Stimulated activated naive CD4-positive, alpha-beta T cell (primary cell): ENCODE data around the gene RALGDS.
"Not testable (repeated sequence)": the region's sequence is repeated elsewhere in the genome, so short reads cannot be mapped to it uniquely, and the experiment has no call there.

Experiments
- DNase-seq, 6 experiments: peaks; one replicate each; lab custom pipeline; 2025; lab: John Stamatoyannopoulos, UW

The RALGDS gene

DNA sequence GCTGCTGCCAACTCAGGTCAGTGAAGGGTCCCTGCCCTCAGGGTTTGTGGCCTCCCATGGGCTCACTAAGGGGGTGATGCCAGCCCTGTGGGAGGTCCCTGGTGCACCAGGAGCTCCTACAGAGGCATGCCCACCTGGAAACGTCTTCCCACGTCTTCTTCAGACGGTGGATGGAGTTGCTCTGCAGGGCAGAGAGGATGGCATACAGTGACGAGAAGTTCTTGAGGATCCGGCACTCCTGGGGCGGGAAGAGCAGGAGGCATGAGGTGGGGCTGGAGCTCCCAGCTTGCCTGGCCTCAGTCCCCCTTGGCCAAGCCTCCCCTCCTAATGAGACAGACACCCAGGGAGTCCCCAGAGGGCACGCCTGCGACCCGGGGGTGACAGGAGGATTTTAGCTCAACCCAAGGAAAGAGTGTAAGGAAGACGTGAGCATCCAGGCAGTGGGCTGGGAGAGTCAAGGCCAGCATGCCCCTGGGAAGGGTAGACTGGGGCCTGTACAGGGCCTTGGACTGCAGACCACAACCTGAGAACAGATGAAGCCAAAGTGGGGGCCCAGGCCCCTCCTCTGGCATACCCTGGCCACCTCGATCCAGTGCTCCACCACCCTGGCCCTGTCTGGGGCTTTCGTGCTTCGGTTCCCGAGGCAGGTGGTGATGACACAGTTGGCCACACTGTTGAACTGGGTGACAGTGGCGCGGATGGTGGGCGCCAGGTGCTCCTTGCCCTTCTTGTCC, 14.4 kb downstream of the RALGDS start:
- DNase-seq = no peak

DNA sequence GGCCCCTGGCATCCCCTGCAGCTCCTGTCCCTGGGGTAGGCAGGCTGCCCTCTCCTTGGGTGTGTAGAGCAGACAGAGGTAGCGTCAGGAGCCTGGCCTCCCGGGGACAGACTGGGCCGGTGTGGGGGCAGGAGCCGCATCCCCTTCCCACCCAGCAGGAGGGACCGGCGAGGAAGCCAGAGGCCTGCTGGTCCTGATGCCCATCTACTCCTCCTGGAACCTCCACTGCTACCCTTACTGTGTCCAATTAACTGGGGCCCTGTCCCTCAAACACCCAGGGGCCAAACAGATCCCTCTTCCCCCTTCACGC, 15.6 kb downstream of the RALGDS start:
- no peak for DNase-seq

DNA sequence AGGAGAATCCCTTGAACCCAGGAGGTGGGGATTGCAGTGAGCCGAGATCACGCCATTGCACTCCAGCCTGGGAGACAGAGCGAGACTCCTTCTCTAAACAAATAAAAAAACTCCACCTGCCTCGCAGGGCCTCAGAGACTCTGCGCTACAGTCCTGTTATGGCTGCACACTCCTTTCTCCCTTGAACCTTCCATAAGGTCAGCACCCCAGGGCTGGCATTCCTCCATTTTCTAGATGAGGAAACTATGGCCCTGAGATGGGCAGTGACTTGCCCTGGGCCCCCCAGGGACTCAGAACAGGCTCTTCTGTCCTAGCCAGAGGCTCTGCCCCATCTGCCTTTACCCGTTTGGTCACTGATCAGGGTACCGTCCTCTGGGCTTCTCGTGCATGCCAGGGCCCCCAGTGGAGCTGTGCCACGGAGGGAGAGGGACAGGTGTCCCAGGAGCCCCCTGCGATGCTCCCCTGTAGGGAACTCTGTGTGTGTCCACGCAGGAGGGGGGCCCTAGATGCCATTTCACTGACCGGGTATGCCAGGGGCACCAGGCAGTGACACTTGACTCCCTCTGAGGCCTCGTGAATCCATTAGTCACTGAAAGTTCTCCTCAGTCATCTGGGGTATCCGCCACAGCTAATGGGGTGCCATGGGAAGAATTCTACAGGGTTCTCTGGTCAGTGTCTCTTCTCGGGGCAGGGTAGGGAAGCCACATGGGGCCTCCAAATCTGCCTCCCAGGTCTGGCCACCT, 16.2 kb downstream of the RALGDS start:
- no peak for DNase-seq

DNA sequence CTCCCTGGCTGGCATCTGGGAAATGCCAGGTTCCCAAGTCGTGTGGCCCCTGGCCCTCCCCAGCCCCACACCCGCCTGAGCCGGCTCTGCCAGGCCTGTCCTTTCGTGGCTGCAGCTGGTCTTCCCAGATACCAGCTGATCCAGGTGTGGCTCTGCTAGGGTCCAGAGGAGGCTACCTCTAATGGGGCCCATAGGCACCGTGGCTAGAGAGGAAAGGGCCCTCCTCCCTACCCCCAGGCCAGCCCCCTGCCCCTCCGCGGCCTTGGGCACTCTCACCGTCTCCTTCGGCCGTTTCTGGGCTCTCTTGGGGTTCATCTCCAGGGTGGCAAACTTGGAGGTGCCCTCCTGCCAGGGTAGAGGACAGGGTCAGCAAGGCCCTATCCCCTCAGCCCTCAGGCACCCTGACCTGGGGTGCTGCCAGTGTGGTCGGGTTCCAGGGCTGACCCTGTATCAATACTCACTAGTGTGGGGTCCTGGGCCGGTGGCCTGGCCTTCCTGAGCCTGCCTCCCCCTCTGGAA, 17.0 kb downstream of the RALGDS start:
- no peak for DNase-seq

DNA sequence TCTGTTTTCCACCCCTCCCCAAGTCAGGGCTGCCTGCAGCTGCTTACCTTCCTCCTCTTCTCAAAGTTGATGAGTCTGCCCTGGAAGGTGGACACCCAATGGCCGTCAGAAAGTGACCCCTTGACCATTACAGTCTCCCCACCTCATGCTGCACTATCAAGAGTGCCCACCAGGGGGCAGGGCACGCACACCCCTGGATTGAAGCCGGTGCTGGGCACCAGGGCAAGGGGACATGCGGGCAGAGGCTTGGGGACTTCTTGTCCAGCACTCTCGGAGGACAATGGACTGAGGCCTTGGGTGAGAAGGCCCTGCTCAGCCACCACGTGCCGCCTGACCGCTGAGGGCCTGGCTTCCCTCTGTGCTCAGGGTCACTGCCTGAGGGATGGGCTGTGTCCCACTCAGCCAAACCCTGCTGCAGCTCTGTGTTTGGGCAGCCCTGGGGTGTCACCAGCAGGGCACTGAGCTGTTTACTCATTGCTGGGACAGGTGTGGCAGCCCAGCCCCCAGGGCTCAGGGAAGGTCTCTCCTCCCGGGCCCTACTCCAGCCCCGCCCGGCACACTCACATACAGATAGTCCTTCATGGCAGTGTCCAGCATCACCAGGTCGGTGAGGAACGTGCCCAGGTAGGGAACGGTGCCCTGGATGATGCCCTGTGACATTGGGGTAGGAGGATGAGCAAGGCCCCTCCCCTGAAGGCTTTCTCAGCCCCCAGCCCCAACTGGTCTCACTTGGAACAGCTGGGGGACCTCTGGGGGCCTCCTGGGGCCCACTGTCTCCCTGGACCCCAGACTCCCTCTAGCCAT, 17.7 kb downstream of the RALGDS start:
- peak in 5 of 6 experiments; percentile 34 to 70 (median 47) for DNase-seq

DNA sequence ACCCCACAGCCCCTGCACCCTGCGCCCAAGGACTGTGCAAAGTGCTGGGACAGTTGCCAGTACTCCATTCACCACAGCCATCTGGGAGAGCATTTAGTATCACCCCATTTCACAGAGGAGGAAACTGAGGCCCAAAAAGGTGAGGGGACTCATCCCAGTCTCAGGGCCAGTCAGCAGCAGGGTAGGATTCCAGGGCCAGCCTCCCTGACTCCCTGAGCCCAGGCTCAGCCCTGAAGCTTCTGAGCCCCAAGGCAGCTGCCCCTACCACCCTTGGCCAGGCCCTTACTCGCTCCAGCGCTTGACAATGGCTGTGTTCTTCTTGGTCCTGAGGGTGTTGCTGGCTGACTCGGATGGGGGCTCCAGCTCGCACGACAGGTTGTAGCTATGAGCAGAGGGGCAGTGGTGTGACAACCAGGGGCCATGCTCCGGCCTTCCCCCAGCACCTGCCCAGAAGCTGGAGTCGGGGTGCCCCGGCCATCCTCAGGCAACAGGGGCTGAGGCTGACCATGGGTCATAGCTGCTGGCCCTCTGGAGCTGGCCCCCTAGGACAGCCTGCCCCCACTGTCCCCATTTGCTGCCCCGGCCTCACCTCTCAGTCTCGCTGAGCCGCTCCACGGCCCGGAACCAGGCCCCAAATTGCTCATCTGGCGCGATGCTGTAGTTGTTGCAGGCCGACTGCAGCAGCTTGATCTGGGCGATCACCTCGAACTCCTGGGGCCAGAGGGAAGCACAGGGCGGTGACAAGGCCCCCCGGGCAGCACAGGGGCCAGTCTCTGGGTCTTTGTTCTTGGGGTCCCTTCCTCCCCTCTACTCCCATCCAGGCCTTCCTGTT, 18.6 kb downstream of the RALGDS start:
- DNase-seq = no peak

DNA sequence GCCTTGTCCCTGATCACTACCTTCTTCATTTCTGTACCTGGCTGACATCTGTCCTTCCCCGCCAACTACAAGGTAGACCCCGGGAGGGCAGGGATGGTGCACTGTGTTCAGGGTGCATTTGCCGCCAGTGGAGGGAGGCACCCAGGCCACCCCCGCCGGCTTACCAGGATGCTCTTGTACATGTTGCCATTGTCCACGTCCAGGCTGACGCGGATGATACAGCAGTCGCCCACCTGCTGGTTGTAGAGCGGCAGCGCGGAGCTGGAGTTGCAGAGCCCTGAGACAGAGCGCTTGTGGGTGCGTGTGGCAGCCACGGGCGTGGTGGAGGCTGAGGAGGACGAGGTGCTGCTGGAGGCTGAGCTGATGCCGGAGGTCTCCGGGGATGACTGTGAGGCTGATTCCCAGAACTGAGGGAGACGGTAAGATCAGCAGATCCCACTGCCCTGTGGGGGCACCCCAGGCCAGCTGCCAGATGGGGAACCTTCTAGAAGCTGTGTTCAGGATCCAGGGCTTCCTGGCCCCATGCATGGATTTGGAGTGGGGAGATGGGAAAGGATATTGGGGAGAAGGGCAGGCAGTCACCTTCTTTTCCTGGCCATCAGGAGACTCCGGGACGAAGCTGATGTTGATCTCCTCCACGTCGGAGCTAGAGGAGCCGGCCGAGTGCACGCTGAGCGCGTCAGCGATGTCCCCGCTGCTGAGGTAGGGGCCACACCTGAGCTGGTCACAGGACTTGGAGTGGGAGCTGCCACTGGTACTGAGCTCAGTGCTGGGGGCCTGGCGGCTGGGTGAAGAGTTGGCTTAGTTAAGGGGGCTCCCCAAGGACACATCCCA, 19.5 kb downstream of the RALGDS start:
- DNase-seq = no peak

DNA sequence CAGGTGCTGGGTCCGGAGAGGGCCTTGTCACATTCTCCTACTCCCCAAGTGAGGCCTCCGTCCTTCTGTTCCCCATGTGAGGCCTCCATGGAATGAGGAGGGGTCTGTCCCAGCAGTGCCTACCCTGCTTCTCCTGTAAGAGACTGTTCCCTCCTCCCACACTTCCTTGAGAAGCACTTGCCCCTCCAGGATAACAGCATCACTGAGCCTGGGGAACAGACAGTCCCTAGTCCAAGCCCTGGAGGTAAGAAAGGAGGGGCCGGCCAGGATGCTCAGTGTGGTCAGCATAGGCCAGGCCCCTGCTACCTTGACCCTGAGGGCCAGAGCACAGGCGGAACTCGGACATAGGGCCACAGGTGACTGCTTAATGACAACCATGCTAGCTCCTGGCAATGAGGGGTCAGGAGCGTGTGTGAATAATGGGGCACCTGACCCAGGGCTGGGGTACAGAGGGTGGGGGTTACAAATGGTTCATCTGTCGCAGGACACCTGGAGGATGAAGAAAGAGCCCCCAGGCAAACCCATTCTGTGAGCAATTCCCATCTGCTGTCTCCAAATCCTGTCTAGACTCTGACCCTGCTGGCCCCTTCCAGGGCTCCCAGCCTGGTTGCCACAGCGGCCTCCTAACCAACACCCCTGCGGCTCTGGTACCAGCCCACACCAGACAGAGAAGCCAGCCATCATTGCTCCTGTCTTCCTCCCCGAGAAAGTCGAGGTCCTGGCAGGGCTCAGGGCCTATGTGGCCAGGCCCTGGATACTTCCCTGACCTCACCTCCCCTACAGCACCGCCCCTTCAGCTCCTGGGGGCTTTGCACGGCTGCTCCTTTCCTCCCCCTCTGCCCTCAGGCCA, 20.3 kb downstream of the RALGDS start:
- DNase-seq = no peak

DNA sequence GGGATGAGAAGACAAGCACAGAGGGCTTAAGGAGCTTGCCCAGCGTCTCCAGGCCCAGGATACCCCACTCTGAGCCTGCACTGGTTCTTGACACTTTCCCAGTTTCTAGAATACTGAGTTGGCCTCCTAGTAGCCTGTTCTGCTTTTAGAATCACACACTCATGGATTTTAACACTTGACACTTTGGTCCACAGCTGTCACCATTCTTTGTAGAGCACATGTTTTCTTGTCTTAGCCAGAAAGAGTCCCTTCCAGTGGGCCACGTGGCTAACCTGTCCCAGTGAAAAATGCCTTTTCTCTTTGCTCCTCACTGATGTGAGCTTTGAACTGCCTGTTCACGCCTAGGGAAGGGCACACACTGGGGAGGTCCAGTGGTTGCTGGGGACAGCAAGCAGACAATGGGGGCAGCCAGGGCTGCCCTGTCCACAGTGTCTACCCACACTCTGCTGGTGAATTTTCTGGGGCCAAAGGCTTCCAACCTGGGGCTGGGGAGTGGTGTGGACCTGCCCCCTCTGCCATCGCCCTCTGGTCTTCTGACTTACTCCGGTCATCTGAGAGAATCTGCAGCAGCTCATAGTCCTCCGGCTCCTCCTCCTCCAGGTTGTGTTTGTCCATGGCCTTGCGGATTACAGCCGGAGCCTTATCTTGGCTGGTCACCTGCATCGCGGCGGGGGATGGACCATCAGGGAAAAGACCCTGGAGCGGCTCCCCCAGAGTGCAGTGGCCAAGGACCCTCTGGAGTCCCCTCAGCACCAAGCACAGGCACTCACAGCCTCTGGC, 21.1 kb downstream of the RALGDS start:
- no peak for DNase-seq

DNA sequence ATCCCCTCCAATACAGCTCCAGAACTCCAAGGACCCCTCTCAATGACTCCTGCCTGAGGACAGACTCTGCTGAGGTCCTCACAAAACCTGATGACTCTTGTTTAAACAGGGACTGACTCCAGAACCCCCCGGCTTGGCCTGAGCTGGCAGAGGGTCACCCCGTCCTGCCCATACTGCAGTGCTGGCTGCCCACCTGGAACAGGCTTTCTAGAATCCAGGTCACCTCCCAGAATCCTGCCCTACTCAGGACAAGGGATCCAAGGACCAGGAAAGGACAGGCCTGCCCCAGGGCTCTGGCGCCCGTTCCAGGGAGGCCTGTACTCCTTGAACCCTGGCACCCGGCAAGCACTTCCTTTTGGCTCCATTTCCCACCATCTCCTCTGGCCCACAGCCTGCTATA, 22.2 kb downstream of the RALGDS start:
- no peak for DNase-seq

DNA sequence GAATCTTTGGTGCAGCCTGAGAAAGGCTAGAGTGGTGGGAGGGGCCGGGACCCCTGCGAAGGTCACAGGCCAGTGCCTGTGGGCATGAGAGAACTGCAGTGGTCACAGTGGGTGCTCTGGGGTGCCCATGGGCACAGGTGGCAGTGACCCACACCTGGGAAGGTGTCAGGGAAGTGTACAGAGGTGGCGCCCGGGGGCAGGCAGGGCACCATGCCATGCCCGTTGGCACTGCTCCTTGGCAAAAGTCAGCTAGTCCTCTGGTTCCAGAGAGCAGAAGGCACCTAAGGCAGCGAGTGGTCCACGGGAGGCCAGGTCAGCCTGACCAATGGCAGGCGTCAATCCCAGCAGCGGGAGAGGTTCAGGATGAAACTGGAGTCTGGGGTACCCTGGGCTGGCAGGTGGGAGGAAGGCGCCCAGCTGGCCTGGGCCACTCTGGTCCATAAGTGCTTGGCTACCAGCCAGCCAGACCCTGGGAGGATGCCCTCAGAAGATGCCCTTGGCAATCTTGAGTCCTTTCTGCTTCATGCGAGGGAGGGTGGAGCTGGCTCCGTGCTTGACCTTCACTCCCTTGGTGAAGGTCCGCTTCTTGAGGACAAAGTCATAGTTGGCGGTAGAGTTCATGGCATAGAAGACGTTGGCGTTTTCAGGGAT, 22.8 kb downstream of the RALGDS start:
- DNase-seq = no peak

DNA sequence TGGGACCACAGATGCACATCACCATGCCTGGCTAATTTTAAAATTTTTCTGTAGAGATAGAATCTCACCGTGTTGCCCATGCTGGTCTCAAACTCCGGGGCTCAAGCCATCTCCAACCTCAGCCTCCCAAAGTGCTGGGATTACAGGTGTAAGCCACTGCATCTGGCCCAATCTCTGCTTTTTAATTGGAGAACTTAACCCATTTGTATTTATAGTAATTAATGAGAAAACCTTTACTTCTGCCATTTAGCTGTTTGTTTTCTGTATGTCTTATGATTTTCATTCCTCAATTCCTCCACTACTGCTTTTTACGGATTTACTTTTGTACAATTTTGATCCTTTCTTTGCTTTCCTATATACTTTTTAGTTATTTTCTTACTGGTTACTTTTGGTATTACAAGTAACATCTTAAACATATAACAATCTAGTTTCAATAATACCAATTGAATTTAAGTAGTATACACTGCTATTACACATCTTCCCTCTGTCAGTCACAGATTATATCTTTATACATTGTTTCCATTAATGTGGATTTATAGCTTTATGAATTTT, 26.1 kb downstream of the RALGDS start:
- DNase-seq = no peak

DNA sequence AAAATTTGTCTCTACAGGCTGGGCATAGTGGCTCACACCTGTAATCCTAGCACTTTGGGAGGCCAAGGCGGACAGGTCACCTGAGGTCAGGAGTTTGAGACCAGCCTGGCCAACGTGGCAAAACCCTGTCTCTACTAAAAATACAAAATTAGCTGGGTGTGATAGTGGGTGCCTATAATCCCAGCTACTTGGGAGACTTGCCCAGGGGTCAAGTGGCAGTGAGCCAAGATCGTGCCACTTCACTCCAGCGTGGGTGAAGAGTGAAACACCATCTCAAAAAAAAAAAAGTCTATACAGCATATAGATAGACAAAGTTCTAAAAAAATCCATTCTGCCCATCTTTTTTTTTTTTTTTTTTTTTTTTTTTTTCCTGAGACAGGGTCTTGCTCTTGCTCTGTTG, 26.7 kb downstream of the RALGDS start:
- not testable (repeated sequence) for DNase-seq

DNA sequence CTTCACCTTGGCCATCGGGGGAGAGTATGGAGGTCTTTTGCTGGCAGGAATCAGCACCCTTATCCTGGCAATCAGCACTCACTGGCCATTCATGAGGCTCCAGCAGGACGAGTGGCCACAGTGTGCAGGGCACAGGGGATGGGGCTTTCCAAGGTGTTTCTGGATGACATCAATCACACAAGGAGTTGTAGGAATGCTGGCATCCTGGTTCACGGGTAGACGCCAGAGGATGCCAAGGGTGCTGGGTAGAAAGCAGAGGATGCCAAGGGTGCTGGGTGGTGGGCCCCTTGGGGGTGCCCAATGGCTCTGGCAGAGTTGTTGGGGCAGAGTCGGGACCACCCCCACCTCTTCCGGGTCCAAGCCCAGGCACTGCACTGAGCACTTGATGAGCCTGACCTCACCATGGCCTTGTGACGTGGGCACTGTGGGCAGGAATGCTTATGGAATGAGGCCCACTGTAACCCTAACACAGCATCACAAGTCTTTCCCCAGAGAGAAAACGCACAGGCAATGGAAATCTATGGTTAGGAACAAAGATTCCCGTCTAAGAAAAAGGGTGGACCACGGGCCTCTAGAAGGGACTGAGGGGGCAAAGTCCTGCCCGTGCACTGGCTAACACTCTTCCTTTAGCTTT, 30.2 kb downstream of the RALGDS start:
- no peak for DNase-seq

DNA sequence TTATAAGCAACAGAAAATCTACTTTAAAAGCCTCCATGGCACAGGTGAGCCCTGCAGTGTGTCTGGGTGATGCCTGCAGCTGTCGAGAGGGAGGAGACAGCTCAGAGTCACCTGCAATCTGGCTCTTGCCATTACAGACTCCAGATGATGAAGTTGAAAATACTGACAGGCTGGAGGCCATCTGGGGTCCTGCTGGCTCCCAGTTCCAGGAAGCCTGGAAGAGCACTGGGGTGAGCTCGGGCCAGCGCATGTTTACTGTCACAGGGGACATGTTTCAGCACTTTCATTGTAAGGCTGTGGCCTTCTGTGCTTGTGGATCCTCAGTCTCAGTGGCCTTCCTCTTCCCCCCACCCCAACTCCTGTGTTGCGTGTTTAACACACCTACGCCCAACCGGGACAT, 30.9 kb downstream of the RALGDS start:
- no peak for DNase-seq

DNA sequence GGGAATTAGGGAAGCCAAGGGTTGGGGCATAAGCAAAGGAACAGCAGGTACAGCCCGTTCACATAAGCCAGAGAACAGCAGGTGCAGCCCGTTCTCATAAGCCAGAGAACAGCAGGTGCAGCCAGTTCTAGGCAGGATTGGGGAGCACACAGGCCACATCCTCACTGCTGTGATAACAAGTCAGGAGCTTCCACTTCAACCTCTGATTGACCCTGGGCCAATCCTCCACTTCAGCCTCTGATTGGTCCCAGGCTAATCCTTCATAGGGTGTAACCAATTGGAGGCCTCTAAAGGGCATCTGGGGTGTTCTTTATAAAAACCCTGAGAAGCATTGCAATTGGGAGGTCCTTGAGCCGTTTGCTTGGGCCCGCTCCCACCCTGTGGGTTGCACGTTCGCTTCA, 31.8 kb downstream of the RALGDS start:
- DNase-seq = no peak

DNA sequence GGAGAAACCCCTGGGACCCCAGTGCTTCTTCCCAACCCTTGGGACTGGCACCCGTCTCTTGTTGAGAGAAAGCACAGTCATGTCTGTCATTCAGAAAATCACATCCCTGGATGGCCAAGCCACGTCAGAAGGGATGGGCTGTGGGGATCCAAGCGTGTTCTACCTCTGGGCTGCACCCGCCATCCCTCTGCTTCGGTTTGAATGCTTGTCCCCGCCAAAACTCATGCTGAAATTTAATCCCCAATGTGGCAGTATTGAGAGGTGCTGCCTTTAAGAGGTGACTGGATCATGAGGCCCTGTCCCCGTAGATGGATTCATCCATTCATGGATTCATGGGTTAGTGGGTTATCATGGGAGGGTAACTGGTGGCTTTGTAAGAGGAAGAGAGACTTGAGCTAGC, 32.3 kb downstream of the RALGDS start:
- no peak for DNase-seq
